Medulla oblongata (tissue), 1 donor: ENCODE data around the gene KAZN.

Experiments used
- DNase-seq: peaks from one replicate; pipeline ENCODE4 v3.0.0-alpha.2; 2015; ENCODE audit errors: extremely low spot score

The KAZN gene

GRCh38 chr1:14742181-14742980, 143.9 kb downstream of the KAZN start:
- DNase-seq: no peak

- DNase-seq: no peak
Measured at GRCh38 chr1:14743368-14743767, 144.9 kb downstream of the KAZN start.

GRCh38 chr1:14745001-14745720, 146.7 kb downstream of the KAZN start:
- DNase-seq: no peak

GRCh38 chr1:14745789-14746188, 147.3 kb downstream of the KAZN start:
- no peak for DNase-seq

GRCh38 chr1:14746393-14746792, 147.9 kb downstream of the KAZN start:
- DNase-seq: no peak

GRCh38 chr1:14748151-14748550, 149.7 kb downstream of the KAZN start:
- DNase-seq: no peak

- DNase-seq: no peak
Measured at GRCh38 chr1:14748977-14749376, 150.5 kb downstream of the KAZN start.

- DNase-seq: no peak
Measured at GRCh38 chr1:14750490-14750889, 152.0 kb downstream of the KAZN start.

GRCh38 chr1:14755518-14756252, 157.2 kb downstream of the KAZN start:
- DNase-seq: no peak

GRCh38 chr1:14756589-14757285, 158.3 kb downstream of the KAZN start:
- DNase-seq: peak; percentile 62

GRCh38 chr1:14757286-14757625, 158.8 kb downstream of the KAZN start:
- no peak for DNase-seq

GRCh38 chr1:14759042-14759818, 160.7 kb downstream of the KAZN start:
- no peak for DNase-seq

- DNase-seq: no peak
Measured at GRCh38 chr1:14759843-14760242, 161.4 kb downstream of the KAZN start.

- DNase-seq: no peak
Measured at GRCh38 chr1:14760780-14761179, 162.3 kb downstream of the KAZN start.

- no peak for DNase-seq
Measured at GRCh38 chr1:14761291-14762153, 163.0 kb downstream of the KAZN start.

- no peak for DNase-seq
Measured at GRCh38 chr1:14763977-14764376, 165.5 kb downstream of the KAZN start.

GRCh38 chr1:14765773-14766172, 167.3 kb downstream of the KAZN start:
- DNase-seq: no peak

GRCh38 chr1:14767075-14767474, 168.6 kb downstream of the KAZN start:
- DNase-seq: no peak

- no peak for DNase-seq
Measured at GRCh38 chr1:14768582-14769304, 170.3 kb downstream of the KAZN start.
